AG10803 (cell line): ENCODE data around the gene SORBS1.

Experiments
- DNase-seq: peaks from one replicate; pipeline ENCODE4 v3.0.0; 2010; ENCODE audit warnings: low read depth
- H3K4me3 ChIP-seq: 2 replicates; pipeline ENCODE4 v1.5.1; 2011; ENCODE audit warnings: mild to moderate bottlenecking, low read length, control low read depth
- CTCF ChIP-seq: conservative IDR thresholded peaks from 2 replicates; pipeline ENCODE4 v1.5.1; 2011; ENCODE audit warnings: mild to moderate bottlenecking, low read length, control low read depth, inconsistent platforms

Gene SORBS1

GRCh38 chr10:95419399-95419798 lies 141.8 kb downstream of the SORBS1 start:
- TF ChIP-seq CTCF, result no peak
- DNase-seq, result no peak
- no peak overlapping the region for H3K4me3 ChIP-seq

DNA sequence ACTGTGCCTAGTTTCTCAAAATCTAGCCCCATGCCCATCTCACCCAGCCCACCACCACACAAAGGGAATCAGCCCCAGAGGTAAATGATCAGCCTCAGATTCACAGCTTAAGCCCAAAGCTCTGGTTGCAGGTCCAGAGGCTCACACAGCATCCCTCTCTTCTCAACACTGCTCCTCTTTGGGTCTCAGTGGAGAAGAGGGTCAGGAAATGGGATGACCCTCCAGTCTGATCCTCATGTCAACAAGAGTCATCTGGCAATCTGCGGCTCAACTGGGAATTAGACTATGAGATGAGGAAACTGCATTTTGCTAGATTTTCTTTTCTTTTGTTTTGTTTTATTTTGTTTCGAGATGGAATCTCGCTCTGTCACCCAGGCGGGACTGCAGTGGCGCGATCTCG lies 144.2 kb downstream of the SORBS1 start:
- DNase-seq, result no peak
- TF ChIP-seq CTCF, result no peak
- no peak overlapping the region for H3K4me3 ChIP-seq

GRCh38 chr10:95416270-95416669 lies 144.9 kb downstream of the SORBS1 start:
- TF ChIP-seq CTCF, result no peak
- H3K4me3 ChIP-seq, result no peak overlapping the region
- DNase-seq, result no peak

GRCh38 chr10:95415621-95416031 lies 145.5 kb downstream of the SORBS1 start:
- DNase-seq, result no peak
- no peak for TF ChIP-seq CTCF

DNA sequence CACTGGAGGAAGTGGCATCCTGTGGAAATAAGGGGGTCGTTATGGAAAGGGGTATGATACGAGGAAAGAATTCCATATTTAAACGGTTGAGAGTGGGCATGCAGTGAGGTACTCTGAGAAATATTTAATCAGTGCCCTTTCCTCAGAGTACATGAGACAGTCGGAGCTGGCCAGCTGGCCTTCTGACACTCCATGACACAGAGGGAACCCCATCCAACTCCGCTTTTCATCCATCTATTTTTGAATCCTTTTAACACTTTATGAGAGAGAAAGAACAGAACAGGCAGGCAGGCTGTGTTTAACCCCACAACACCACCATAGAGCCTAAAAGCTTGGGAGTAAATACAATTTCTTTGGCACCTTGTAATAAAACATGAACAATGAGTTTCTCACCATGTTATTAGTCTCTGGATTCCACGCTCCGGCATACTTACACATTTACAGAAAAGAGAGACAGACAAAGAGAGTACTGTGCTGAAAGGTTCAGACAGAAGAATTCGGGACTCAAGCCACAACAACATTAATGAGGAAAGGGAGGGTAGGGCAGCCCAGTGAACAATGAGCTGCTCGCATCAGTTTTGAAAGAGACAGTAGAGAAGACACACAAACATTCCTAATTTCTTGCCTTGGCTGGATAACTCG lies 146.2 kb downstream of the SORBS1 start:
- no peak overlapping the region for H3K4me3 ChIP-seq
- TF ChIP-seq CTCF, result no peak
- DNase-seq, result peak; percentile 3

More at GRCh38 chr10:95415621-95416031, 145.5 kb downstream of the SORBS1 start:
- H3K4me3 ChIP-seq, result no peak overlapping the region

GRCh38 chr10:95414016-95414830 lies 146.9 kb downstream of the SORBS1 start:
- no peak for TF ChIP-seq CTCF
- DNase-seq, result no peak
- H3K4me3 ChIP-seq, result no peak overlapping the region

DNA sequence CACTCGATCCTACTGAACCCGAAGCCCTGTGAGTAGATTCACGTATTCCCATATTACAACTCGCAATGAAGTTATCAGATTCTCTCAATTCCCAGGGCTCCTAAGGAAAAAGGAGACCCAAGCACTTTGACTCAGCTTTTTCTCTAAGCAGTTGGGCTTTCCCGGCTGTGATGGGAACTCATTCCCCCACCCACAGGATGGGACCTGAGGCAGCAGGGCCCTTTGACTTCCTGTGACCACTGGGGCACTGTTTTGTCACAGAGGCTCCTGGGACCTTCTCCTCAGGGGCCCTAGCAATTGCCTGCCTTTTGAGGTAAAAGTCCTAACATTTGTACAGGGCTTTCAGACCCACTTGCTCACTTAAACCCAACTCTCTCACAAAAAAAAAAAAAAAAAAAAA lies 147.6 kb downstream of the SORBS1 start:
- DNase-seq, result no peak
- no peak for TF ChIP-seq CTCF
- no peak overlapping the region for H3K4me3 ChIP-seq
